ENCODE results near the gene ZNF460.
A peak's percentile ranks its signal among the peaks of the same experiment; 100 is the strongest.

ZNF460 gene

GRCh38 chr19:57280165-57280961 lies at the start of gene ZNF460:
ZNF460 (plus strand) TSS chr19:57280485; CDS start chr19:57280807, 322 bp downstream.
- Histone ChIP-seq H3K27ac (peak within 1 kb of the TSS; percentile 97 to 99), H3K4me3 (peak within 1 kb of the TSS; percentile 91)
- DNase-seq (ENCODE audit: low spot score): peak; percentile 97
- TF ChIP-seq, protein P1, sequence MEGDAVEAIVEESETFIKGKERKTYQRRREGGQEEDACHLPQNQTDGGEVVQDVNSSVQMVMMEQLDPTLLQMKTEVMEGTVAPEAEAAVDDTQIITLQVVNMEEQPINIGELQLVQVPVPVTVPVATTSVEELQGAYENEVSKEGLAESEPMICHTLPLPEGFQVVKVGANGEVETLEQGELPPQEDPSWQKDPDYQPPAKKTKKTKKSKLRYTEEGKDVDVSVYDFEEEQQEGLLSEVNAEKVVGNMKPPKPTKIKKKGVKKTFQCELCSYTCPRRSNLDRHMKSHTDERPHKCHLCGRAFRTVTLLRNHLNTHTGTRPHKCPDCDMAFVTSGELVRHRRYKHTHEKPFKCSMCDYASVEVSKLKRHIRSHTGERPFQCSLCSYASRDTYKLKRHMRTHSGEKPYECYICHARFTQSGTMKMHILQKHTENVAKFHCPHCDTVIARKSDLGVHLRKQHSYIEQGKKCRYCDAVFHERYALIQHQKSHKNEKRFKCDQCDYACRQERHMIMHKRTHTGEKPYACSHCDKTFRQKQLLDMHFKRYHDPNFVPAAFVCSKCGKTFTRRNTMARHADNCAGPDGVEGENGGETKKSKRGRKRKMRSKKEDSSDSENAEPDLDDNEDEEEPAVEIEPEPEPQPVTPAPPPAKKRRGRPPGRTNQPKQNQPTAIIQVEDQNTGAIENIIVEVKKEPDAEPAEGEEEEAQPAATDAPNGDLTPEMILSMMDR (IDR thresholded peaks at IDR 0.05): no peak

- H3K27ac ChIP-seq: no peak overlapping the region
- no peak for DNase-seq (ENCODE audit: low spot score)
- TF ChIP-seq, protein P1 (IDR thresholded peaks at IDR 0.05): no peak
- no peak overlapping the region for H3K4me3 ChIP-seq
Measured at GRCh38 chr19:57231686-57232085, 48.6 kb upstream of the ZNF460 start.

DNA sequence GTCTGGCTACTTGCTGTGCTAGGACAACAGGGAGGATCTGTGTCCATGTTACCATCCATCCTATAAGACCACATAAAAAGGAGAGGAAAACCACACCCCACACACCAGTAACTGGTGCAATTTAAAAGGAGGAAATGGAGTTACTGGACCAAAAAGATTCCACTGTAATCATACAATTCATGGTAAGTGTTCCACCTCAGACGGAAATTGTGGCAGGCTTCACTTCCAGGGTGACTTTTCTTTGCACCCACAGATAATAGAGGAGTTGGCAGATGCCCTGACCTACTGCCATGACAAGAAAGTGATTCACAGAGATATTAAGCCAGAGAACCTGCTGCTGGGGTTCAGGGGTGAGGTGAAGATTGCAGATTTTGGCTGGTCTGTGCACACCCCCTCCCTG lies 47.1 kb upstream of the ZNF460 start:
- Histone ChIP-seq H3K27ac (no peak overlapping the region), H3K4me3 (no peak overlapping the region)
- no peak for DNase-seq (ENCODE audit: low spot score)
- TF ChIP-seq, protein P1 (IDR thresholded peaks at IDR 0.05): no peak

- TF ChIP-seq, protein P1 (IDR thresholded peaks at IDR 0.05): no peak
- DNase-seq (ENCODE audit: low spot score): no peak
- Histone ChIP-seq H3K4me3 (peak overlapping the region; percentile 81), H3K27ac (peak overlapping the region; percentile 81 to 85)
Measured at GRCh38 chr19:57239982-57240310, 40.3 kb upstream of the ZNF460 start.

DNA sequence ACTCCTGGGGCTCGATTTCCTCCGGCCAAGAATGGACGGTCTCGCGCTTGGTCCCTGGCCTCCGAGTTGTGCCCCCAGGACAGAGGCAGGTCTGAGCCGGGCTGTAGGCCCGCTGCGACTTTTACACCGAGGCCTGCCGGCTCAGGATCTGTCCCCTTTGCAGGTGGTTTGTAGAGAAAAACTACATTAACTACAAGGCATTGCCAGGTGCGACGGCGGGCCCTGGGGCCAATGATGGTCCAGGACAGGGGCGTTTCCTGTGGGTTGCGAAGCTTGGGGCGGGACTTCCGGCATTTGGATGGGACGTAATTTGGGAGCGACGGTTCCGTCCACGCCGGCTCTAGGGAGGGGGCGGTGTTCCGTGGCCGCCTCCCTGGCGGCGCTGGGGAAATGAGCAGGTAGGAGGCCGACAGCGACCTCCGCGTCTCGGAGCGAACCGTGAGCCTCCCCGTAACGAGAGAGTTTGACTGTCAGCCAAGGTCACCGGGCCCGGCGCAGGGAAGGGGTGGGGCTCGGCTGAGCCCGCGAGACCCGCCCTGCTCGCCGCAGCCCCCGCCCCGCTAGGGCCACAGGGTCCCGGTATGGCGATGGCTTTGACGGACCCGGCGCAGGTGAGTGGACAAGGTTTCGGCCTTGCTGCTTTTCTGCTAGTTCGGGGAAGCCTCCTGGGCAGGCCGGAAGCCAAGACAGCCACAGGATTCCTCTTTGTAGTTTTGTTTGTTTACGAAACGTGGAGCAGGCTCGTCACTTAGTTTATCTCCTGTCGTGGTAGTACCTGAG lies 39.8 kb upstream of the ZNF460 start, which contains the start of gene ZNF805:
Gene ZNF805, plus strand, starts transcription at position 322 of the 780 bp plus-strand sequence. Its CDS starts 260 bp downstream, at position 582.
- Histone ChIP-seq H3K27ac (peak within 1 kb of the TSS; percentile 81 to 85), H3K4me3 (peak within 1 kb of the TSS; percentile 81)
- DNase-seq (ENCODE audit: low spot score): peak; percentile 96
- TF ChIP-seq, protein P1 (IDR thresholded peaks at IDR 0.05): no peak

DNA sequence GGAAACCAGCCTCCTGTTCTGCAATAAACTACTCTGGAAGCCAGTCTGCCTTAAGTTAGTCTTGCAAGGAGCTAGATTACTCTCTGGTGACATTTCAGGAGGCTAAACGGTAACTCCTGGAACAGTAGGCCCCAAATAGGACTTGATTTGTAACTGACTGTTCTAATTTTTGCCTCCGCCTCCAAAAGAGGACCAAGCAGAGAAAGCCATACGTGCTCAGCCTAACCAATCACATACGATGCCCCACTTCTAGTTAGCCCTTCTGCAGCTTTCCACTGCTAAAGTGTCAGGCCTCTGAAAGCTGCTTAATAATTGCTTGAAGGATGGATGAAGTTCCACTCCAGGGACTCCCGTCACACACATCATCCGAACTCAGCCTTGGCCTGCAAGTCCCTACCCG lies 39.1 kb upstream of the ZNF460 start:
- no peak for DNase-seq (ENCODE audit: low spot score)
- Histone ChIP-seq H3K27ac (peak overlapping the region; percentile 81 to 85), H3K4me3 (peak overlapping the region; percentile 81)
- TF ChIP-seq, protein P1 (IDR thresholded peaks at IDR 0.05): no peak
